Lower lobe of right lung (tissue), 2 donors: ENCODE results near the gene AOC1. TPM values are rescaled to one million over a fixed set of nuclear protein-coding genes. Genes with fewer than 3 reads are reported as not detected.

ENCODE experiments used
- ATAC-seq, 2 donors: fragments of 200-7000 bp; cut with Tn5 transposase; one replicate each; pipeline ENCODE4 v1.9.1; 2020 to 2022; ENCODE audit warnings: mild to moderate bottlenecking in 2 of 2, moderate library complexity in 2 of 2
- DNase-seq: peaks from one replicate; pipeline ENCODE4 v3.0.0-alpha.2; 2020
- H3K27ac ChIP-seq: fragments of 200-600 bp; one replicate; pipeline ENCODE4 v1.8.0; 2022
- H3K27me3 ChIP-seq: fragments of 200-600 bp; one replicate; pipeline ENCODE4 v1.8.0; 2022; ENCODE audit warnings: low read depth
- H3K36me3 ChIP-seq: fragments of 200-600 bp; one replicate; pipeline ENCODE4 v1.8.0; 2022; ENCODE audit warnings: mild to moderate bottlenecking
- H3K4me1 ChIP-seq: fragments of 200-600 bp; one replicate; pipeline ENCODE4 v1.8.0; 2022
- H3K4me3 ChIP-seq: fragments of 200-600 bp; one replicate; pipeline ENCODE4 v1.8.0; 2022; ENCODE audit warnings: mild to moderate bottlenecking
- H3K9me3 ChIP-seq: fragments of 200-600 bp; one replicate; pipeline ENCODE4 v1.8.0; 2022
- CTCF ChIP-seq: fragments of 200-600 bp; IDR thresholded peaks from one replicate; pipeline ENCODE4 v1.8.0; 2022; ENCODE audit warnings: antibody characterized with exemption, mild to moderate bottlenecking
- intact Hi-C: fragments of 100-400 bp; cut with DNase I; formaldehyde crosslinking; loops from one replicate; pipeline ENCODE4 v1.11.0; 2022
- total RNA-seq: library from RNA; stranded (reverse); fragmentation: NEBNext Ultra II Directional; extraction: Animal tissue kit (Norgen Biotek cat#: 25700); gene quantifications from one replicate; pipeline ENCODE4 v1.2.1, GENCODE V29; 2021
- donor health status: DM: no; HTN: yes; CAD: no; lungs with severe emphysema.

The AOC1 gene
- total RNA-seq, 1 donor from 2014 or later: 1.7 TPM

GRCh38 chr7:150902078-150903033 lies 50.0 kb downstream of the AOC1 start:
- H3K36me3 ChIP-seq: no peaks in the 10 kb centered on the region
- no peak overlapping the region for H3K27ac ChIP-seq
- H3K4me1 ChIP-seq: no peaks in the 10 kb centered on the region
- H3K27me3 ChIP-seq: peaks cover 34% of the 10 kb centered on the region
- intact Hi-C loops: no loop called here
- DNase-seq (no peak), ATAC-seq (no peak)
- no peak overlapping the region for H3K4me3 ChIP-seq
- H3K9me3 ChIP-seq: no peaks in the 10 kb centered on the region
- no peak for TF ChIP-seq CTCF

- intact Hi-C loops: no loop called here
- Histone ChIP-seq H3K9me3 (no peaks in the 10 kb centered on the region), H3K27ac (no peak overlapping the region), H3K36me3 (no peaks in the 10 kb centered on the region), H3K4me1 (no peaks in the 10 kb centered on the region), H3K27me3 (peaks cover 25% of the 10 kb centered on the region), H3K4me3 (no peak overlapping the region)
- DNase-seq: peak; percentile 71
- no peak for TF ChIP-seq CTCF
- peak; percentile 87 to 89 for ATAC-seq
Observed at GRCh38 chr7:150903606-150904005, 51.3 kb downstream of the AOC1 start.

DNA sequence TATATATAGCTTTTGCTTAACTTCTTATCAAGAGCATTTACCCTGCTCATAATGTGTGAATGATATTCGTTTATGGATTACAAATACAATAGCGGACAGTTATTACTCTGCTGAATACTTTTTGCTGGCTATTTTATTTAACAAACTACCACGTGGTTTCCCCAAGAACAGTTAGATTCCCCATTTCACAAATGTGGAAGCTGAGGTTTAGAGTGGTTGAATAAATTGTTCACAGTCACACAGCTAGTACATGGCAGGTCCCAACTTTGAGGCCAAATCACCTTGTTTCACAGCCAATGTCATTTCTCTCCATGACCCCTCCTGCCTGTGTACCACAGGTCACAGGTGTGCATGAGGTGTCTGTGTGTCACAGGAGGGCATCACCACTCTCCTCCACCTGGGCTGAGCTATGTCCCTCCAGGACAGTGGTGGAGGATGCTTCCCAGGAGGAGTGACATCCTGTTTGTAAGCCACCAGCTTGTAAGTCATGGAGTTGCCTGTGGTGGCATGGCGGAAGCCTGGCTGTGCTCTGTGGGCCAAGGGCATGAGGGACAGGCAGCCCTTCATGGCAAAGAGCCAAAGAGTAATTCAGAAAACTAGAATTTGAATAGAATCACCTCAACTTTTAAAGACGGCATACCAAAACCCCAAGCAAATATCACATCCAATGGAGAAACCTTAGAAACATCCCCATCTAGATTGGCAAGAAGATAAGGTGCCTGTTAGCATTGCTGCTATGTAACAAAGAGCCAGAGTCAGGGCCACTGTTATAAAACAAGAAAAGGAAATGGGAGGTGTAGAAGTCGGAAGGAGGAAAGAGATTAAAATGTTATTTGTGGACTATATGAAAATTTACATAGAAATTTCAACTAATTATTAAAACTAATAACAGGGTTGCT lies 51.9 kb downstream of the AOC1 start:
- H3K4me3 ChIP-seq: no peak overlapping the region
- intact Hi-C loops: no loop called here
- H3K27me3 ChIP-seq: peaks cover 25% of the 10 kb centered on the region
- no peaks in the 10 kb centered on the region for H3K4me1 ChIP-seq
- no peaks in the 10 kb centered on the region for H3K9me3 ChIP-seq
- H3K27ac ChIP-seq: no peak overlapping the region
- DNase-seq (no peak), ATAC-seq (no peak)
- no peaks in the 10 kb centered on the region for H3K36me3 ChIP-seq
- no peak for TF ChIP-seq CTCF

- no peak for ATAC-seq
- intact Hi-C loops: no loop called here
Observed at GRCh38 chr7:150908173-150908572, 55.9 kb downstream of the AOC1 start.

More at GRCh38 chr7:150908173-150908572, 55.9 kb downstream of the AOC1 start:
- no peak overlapping the region for H3K27ac ChIP-seq
- no peaks in the 10 kb centered on the region for H3K36me3 ChIP-seq
- no peaks in the 10 kb centered on the region for H3K4me1 ChIP-seq
- no peak for TF ChIP-seq CTCF
- H3K27me3 ChIP-seq: peaks cover 12% of the 10 kb centered on the region
- no peaks in the 10 kb centered on the region for H3K9me3 ChIP-seq
- no peak overlapping the region for H3K4me3 ChIP-seq
- no peak for DNase-seq
